ENCODE results near the gene UBE3A. TPM values are rescaled to one million over a fixed set of nuclear protein-coding genes. Genes with fewer than 3 reads are reported as not detected.

UBE3A gene
- total RNA-seq, 2 experiments from 2014 or later = 87.7 to 92.2 TPM

DNA sequence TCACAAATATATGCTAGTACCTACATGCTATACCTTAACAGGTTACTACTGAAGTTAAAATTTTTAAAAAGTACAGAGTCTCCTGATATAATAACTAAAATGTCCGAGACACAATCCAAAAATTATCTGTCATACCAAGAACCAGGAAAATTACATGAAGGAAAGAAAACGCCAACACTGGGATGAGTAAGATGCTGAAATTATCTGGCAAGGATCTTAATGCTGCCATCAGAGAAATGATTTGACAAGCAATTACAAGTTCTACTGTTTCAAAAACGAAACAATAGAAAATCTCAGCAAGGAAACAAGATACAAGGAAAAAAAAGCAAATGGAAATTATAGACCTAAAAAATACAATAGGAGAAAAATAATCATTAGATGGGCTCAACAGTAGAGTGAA lies 92.5 kb downstream of the UBE3A start:
- H3K36me3 Mint-ChIP-seq (ENCODE audit: low read depth) = peaks cover 80% of the 10 kb centered on the region
- H3K27ac Mint-ChIP-seq = no peak overlapping the region
- CTCF ChIA-PET = no interaction called here
- H3K9me3 Mint-ChIP-seq (ENCODE audit: insufficient read depth) = peaks cover 19% of the 10 kb centered on the region
- ATAC-seq (no peak), DNase-seq (no peak)
- POLR2A ChIA-PET = no interaction called here
- no peaks in the 10 kb centered on the region for H3K4me1 Mint-ChIP-seq (ENCODE audit: low read depth)
- no peaks in the 10 kb centered on the region for H3K27me3 Mint-ChIP-seq (ENCODE audit: low read depth)
- H3K4me3 Mint-ChIP-seq = no peak overlapping the region

DNA sequence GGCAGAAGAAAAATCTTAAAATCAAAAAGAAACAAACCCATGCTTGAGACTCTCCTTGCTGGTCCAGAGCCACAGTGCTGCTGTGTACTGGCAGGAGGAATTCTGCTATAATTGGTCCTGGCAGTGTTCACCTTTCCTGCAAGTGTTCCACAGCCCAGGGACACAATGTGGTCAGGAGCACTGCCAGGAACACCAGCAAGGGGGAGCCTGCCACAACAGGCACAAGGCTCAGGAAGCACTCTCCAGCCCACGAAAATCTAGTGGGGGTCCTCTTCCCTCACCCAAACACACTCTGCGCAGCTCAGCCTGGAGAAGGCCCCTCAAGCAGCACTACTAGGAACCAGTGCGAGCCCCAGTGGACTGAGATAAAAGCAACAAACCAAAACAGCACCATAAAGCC lies 92.9 kb downstream of the UBE3A start:
- Mint-ChIP-seq H3K4me3 (no peak overlapping the region), H3K27me3 (ENCODE audit: low read depth) (no peaks in the 10 kb centered on the region), H3K9me3 (ENCODE audit: insufficient read depth) (peaks cover 19% of the 10 kb centered on the region), H3K27ac (no peak overlapping the region), H3K4me1 (ENCODE audit: low read depth) (no peaks in the 10 kb centered on the region), H3K36me3 (ENCODE audit: low read depth) (peaks cover 77% of the 10 kb centered on the region)
- ChIA-PET POLR2A (no interaction called here), CTCF (no interaction called here)
- DNase-seq = no peak
- no peak for ATAC-seq

DNA sequence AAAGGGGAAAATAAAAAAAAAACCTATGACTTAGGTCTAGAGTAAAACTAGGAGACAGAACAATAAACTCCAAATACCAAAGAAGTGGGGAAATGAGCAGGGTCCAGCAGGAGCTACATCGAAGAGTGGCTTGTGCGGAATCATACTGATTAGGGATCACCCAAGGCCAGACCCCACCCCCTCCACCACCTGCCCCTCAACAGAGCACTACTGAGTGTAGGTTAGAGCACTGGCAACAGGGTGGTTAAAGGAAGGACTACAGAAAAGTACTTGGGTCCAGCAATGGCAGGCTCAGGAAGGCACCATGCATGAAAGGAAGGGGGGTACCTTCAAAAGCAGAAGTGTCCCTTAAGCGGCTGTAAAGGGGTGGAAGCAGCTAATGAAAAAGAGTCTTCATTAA lies 96.2 kb downstream of the UBE3A start:
- peaks cover 8% of the 10 kb centered on the region for H3K9me3 Mint-ChIP-seq (ENCODE audit: insufficient read depth)
- CTCF ChIA-PET = no interaction called here
- H3K27ac Mint-ChIP-seq = no peak overlapping the region
- no peak for ATAC-seq
- DNase-seq = no peak
- peaks cover 70% of the 10 kb centered on the region for H3K36me3 Mint-ChIP-seq (ENCODE audit: low read depth)
- no peak overlapping the region for H3K4me3 Mint-ChIP-seq
- POLR2A ChIA-PET = no interaction called here
- no peaks in the 10 kb centered on the region for H3K27me3 Mint-ChIP-seq (ENCODE audit: low read depth)
- no peaks in the 10 kb centered on the region for H3K4me1 Mint-ChIP-seq (ENCODE audit: low read depth)

DNA sequence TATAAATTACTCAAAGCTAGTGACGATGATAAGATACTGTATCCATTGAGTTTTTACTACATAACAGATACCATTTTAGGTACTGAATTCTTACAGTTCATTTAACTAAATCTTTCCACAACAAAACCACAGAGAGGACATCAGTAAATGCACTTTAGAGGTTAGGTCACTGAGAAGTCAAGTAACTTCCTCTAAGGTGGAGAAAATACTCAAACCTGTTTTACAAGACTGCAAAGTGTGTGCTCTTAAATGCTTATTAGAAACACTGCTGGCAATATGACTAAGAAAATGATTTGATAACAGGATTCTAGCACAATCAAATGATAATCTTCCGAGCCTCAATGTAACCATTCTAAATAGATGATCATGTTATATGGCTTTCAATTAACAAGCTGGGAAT lies 99.4 kb downstream of the UBE3A start:
- DNase-seq (no peak), ATAC-seq (no peak)
- Mint-ChIP-seq H3K9me3 (ENCODE audit: insufficient read depth) (peaks cover 18% of the 10 kb centered on the region), H3K36me3 (ENCODE audit: low read depth) (peaks cover 72% of the 10 kb centered on the region), H3K4me1 (ENCODE audit: low read depth) (no peaks in the 10 kb centered on the region), H3K27ac (no peak overlapping the region), H3K27me3 (ENCODE audit: low read depth) (no peaks in the 10 kb centered on the region), H3K4me3 (no peak overlapping the region)
- ChIA-PET CTCF (no interaction called here), POLR2A (no interaction called here)

DNA sequence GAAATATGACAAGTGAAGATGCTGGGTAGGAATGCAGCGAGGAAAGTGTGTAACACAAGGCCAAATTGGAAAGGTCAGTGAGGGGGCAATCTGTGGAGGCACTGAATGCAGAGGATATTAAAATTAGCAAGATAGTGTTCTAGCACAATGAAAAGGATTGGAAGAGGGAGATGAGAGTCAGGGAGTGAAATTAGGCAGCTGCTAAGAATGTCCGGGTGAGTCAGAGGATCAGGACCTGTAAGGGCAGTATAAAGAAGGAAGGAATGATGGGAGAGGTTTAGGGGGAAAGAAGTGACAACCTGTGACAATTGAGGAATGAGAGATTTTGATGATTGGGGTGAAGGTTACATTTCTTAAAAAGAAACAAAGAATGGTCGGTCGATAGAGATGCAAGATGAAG lies 103.5 kb downstream of the UBE3A start:
- ATAC-seq = no peak
- Mint-ChIP-seq H3K27me3 (ENCODE audit: low read depth) (no peaks in the 10 kb centered on the region), H3K4me3 (no peak overlapping the region), H3K27ac (no peak overlapping the region), H3K36me3 (ENCODE audit: low read depth) (peaks cover 76% of the 10 kb centered on the region), H3K4me1 (ENCODE audit: low read depth) (no peaks in the 10 kb centered on the region), H3K9me3 (ENCODE audit: insufficient read depth) (peaks cover 19% of the 10 kb centered on the region)
- CTCF ChIA-PET = no interaction called here
- POLR2A ChIA-PET = no interaction called here
- DNase-seq = no peak

DNA sequence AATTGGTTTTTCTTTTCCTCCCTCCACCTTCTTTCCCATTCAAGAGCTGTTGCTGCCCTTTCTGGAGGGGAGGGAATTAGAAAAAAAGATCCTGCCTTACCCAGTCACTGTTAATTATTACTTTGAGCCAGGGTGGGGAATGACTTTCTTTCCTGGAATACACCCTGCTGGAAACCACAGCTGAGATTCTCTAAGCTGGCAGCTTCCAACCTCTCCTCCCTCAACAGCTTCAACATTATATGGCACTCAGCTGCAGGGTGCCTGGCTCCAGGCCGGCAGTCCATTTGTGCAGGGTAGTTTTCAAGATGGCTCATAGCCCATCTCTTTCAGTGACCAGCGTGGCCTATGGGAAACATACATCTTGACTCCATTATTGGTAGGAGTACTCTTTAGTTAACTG lies 105.8 kb downstream of the UBE3A start:
- DNase-seq (no peak), ATAC-seq (no peak)
- peaks cover 19% of the 10 kb centered on the region for H3K9me3 Mint-ChIP-seq (ENCODE audit: insufficient read depth)
- POLR2A ChIA-PET = no interaction called here
- H3K27me3 Mint-ChIP-seq (ENCODE audit: low read depth) = no peaks in the 10 kb centered on the region
- no peak overlapping the region for H3K4me3 Mint-ChIP-seq
- H3K4me1 Mint-ChIP-seq (ENCODE audit: low read depth) = no peaks in the 10 kb centered on the region
- H3K27ac Mint-ChIP-seq = no peak overlapping the region
- CTCF ChIA-PET = no interaction called here
- peaks cover 60% of the 10 kb centered on the region for H3K36me3 Mint-ChIP-seq (ENCODE audit: low read depth)

DNA sequence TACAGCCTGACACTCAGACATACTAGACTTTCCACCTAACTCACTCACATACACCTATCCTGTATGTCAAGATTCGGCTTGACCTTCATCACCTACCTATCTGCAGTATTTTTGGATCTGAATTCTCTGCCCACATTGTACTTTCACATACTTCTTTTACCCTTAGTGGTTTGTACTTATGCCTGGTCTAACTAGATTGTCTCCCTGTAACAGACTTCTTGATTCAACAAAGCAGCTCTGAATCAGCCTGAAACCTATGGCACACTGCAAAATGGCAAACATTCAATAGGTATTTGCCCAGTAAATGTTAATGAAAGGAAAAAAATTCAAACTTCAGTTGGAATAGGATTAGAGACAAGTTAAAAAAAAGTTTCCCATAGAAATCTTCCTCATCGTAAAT lies 106.5 kb downstream of the UBE3A start:
- Mint-ChIP-seq H3K9me3 (ENCODE audit: insufficient read depth) (peaks cover 19% of the 10 kb centered on the region), H3K36me3 (ENCODE audit: low read depth) (peaks cover 56% of the 10 kb centered on the region), H3K27ac (no peak overlapping the region), H3K4me3 (no peak overlapping the region), H3K27me3 (ENCODE audit: low read depth) (no peaks in the 10 kb centered on the region), H3K4me1 (ENCODE audit: low read depth) (no peaks in the 10 kb centered on the region)
- ChIA-PET POLR2A (no interaction called here), CTCF (no interaction called here)
- ATAC-seq (no peak), DNase-seq (no peak)

DNA sequence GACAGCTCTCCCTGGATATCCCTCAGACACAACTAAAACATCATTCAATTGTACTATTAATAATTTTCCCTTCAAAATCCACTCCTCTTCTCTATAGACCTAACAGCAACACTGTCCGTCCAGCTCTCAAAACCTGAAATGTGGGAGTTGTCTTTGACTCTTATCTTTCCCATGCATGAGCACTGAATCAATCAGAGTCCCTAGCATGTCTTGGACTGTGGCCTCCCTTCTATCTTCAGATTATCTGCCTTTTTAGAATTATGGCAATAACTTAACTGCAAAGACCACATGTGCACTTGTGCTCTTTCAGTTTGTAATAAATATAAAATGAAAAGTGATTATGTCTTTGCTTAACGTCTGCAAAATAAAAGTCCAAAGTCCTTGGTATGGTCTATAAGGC lies 107.0 kb downstream of the UBE3A start:
- Mint-ChIP-seq H3K36me3 (ENCODE audit: low read depth) (peaks cover 51% of the 10 kb centered on the region), H3K4me1 (ENCODE audit: low read depth) (no peaks in the 10 kb centered on the region)
- CTCF ChIA-PET = no interaction called here

DNA sequence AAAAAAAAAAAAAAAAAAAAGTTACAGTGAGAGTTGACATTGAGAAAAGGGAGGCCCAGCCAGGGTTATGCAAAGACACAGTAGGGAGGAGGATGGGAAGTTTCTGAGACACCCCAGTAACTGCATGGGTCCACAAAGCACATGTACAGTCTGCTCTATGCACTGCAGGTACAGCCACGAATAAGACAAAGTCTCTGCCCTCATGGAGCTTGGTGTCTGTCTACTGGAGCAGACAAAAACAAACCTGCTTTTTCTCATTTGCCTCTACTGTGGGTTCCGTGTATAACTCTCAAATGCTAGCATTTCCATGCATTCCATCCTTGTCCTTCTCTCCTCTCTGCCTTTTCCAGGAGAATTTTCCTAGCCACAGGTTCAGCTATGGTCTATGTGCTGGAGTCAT lies 107.4 kb downstream of the UBE3A start:
- no peaks in the 10 kb centered on the region for H3K27me3 Mint-ChIP-seq (ENCODE audit: low read depth)
- no peaks in the 10 kb centered on the region for H3K4me1 Mint-ChIP-seq (ENCODE audit: low read depth)
- ChIA-PET CTCF (no interaction called here), POLR2A (no interaction called here)
- ATAC-seq (no peak), DNase-seq (no peak)
- peaks cover 13% of the 10 kb centered on the region for H3K9me3 Mint-ChIP-seq (ENCODE audit: insufficient read depth)
- no peak overlapping the region for H3K4me3 Mint-ChIP-seq
- no peak overlapping the region for H3K27ac Mint-ChIP-seq
- H3K36me3 Mint-ChIP-seq (ENCODE audit: low read depth) = peaks cover 48% of the 10 kb centered on the region

More for the DNA sequence above, 107.0 kb downstream of the UBE3A start:
- POLR2A ChIA-PET = no interaction called here
- peaks cover 14% of the 10 kb centered on the region for H3K9me3 Mint-ChIP-seq (ENCODE audit: insufficient read depth)
- DNase-seq (no peak), ATAC-seq (no peak)
- no peak overlapping the region for H3K4me3 Mint-ChIP-seq
- no peak overlapping the region for H3K27ac Mint-ChIP-seq
- no peaks in the 10 kb centered on the region for H3K27me3 Mint-ChIP-seq (ENCODE audit: low read depth)

DNA sequence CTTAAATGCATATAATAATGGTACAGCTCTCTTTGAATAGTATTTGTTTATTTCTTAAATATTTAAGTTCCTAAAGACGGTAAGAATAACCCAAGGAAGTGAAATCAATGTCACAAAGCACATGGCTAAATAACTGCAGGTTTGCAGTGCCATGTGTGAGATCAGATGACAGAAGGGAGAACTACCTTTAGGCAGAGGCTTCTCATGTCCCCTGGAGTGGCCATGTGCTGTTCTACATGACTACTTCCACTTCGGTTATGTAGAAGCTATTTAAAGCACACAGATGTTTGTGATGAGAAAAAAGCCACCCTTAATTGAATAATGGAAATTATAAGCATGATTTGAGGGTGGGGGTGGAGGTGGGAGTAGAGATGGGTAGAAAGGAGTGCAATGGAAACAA lies 109.1 kb downstream of the UBE3A start:
- Mint-ChIP-seq H3K27ac (no peak overlapping the region), H3K4me1 (ENCODE audit: low read depth) (no peaks in the 10 kb centered on the region), H3K36me3 (ENCODE audit: low read depth) (peaks cover 32% of the 10 kb centered on the region), H3K4me3 (no peak overlapping the region), H3K27me3 (ENCODE audit: low read depth) (no peaks in the 10 kb centered on the region), H3K9me3 (ENCODE audit: insufficient read depth) (peaks cover 3% of the 10 kb centered on the region)
- POLR2A ChIA-PET = no interaction called here
- CTCF ChIA-PET = no interaction called here
- ATAC-seq (no peak), DNase-seq (no peak)

DNA sequence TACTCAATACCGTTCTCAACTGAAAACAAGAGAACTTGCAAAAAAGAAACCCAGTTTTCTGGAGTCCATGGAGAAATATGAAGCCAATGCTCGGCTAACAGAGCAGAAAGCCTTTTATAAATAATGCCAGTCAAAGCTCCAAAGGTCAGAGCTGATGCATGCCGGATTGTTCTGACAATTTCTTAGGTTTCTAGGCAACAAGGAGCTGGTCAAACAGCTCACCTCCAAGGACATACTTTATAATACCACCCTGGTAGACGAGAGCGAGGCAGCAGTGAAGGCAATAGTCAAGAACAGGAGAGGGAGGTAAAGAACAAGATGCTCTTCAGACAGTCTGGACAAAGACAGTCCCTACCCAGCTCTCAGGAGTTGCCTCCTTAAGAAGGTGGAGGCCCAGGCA lies 111.1 kb downstream of the UBE3A start:
- H3K36me3 Mint-ChIP-seq (ENCODE audit: low read depth) = peaks cover 24% of the 10 kb centered on the region
- H3K4me1 Mint-ChIP-seq (ENCODE audit: low read depth) = no peaks in the 10 kb centered on the region
- ChIA-PET POLR2A (no interaction called here), CTCF (no interaction called here)
- DNase-seq = no peak
- no peaks in the 10 kb centered on the region for H3K27me3 Mint-ChIP-seq (ENCODE audit: low read depth)
- H3K27ac Mint-ChIP-seq = no peak overlapping the region
- H3K4me3 Mint-ChIP-seq = no peak overlapping the region
- no peak for ATAC-seq
- no peaks in the 10 kb centered on the region for H3K9me3 Mint-ChIP-seq (ENCODE audit: insufficient read depth)

DNA sequence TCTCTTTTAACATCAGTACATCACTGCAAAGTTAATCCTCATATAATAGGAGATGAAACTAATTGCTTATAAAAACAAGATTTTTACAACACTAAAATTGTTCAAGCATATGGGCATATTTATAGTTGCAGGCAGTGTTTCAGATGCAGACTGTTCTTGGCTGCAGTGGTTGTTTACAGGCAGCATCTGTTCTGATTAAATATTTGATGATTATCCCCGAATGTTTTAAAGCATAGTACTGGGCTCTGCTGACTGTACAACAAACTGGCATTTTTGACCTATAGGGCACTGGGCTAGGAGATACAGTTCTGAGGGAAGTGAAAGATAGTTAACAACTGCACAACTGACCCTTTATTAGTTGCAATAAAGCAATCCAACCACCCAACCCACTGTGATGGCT lies 113.6 kb downstream of the UBE3A start:
- DNase-seq (no peak), ATAC-seq (no peak)
- POLR2A ChIA-PET = interaction anchor here (0.6 kb wide), 1 partner anchor 318 kb away, joined by 4 read pairs; no protein-coding TSS in a partner anchor
- peaks cover 8% of the 10 kb centered on the region for H3K36me3 Mint-ChIP-seq (ENCODE audit: low read depth)
- H3K27ac Mint-ChIP-seq = no peak overlapping the region
- peaks cover 13% of the 10 kb centered on the region for H3K9me3 Mint-ChIP-seq (ENCODE audit: insufficient read depth)
- CTCF ChIA-PET = no interaction called here
- H3K4me1 Mint-ChIP-seq (ENCODE audit: low read depth) = peaks cover 4% of the 10 kb centered on the region
- no peak overlapping the region for H3K4me3 Mint-ChIP-seq
- no peaks in the 10 kb centered on the region for H3K27me3 Mint-ChIP-seq (ENCODE audit: low read depth)

DNA sequence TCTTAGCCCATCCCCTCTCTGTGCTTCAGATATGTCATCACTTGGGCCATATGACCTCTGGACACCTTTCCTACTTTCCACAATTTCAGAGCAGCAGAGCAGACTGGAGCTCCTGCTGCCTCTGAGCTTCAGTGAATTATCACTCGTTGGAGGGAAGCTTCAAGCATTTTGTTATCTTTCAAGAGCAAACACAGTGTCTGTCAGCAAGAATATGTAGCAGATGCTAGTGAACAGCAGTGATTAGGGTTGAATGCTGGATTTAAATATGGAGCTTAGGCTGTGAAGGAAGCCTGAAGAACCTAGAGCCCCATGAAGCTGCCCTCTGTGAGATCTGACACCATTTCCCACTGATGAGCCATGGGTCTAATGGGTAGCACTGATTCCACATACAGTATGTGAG lies 115.4 kb downstream of the UBE3A start:
- CTCF ChIA-PET = no interaction called here
- peaks cover 7% of the 10 kb centered on the region for H3K36me3 Mint-ChIP-seq (ENCODE audit: low read depth)
- DNase-seq (no peak), ATAC-seq (no peak)
- peaks cover 4% of the 10 kb centered on the region for H3K4me1 Mint-ChIP-seq (ENCODE audit: low read depth)
- no peak overlapping the region for H3K4me3 Mint-ChIP-seq
- peaks cover 13% of the 10 kb centered on the region for H3K9me3 Mint-ChIP-seq (ENCODE audit: insufficient read depth)
- H3K27me3 Mint-ChIP-seq (ENCODE audit: low read depth) = no peaks in the 10 kb centered on the region
- H3K27ac Mint-ChIP-seq = no peak overlapping the region
- POLR2A ChIA-PET = no interaction called here

All from activated CD8-positive, alpha-beta T cell treated with anti-CD3 and anti-CD28 coated beads, Interleukin-2, amount 10 ng/mL, durations not matched to agents 7 days and 5 days (primary cell).